ENCODE data around the gene ATF7IP2. TPM values are rescaled to one million over a fixed set of nuclear protein-coding genes. Genes with fewer than 3 reads are reported as not detected.

ATF7IP2 gene
- total RNA-seq, 1 experiment from 2014 or later: 25.2 TPM

GRCh38 chr16:10500582-10500981 is 114.7 kb downstream of the ATF7IP2 start:
- Histone ChIP-seq H3K27ac (ENCODE audit: low read length) (no peak overlapping the region), H3K36me3 (ENCODE audit: control insufficient read depth, insufficient read depth, low read length) (no peaks in the 10 kb centered on the region), H3K27me3 (ENCODE audit: control insufficient read depth, insufficient read depth, low read length) (no peaks in the 10 kb centered on the region), H3K9me3 (ENCODE audit: control insufficient read depth, insufficient read depth, low read depth, low read length) (no peaks in the 10 kb centered on the region), H3K4me1 (ENCODE audit: control insufficient read depth, insufficient read depth, low read length) (no peaks in the 10 kb centered on the region), H3K4me3 (ENCODE audit: low read depth in 2 of 2, low read length in 2 of 2) (no peak overlapping the region)
- BruUV-seq (replicated peaks): no TSS peak
- TF ChIP-seq REST (IDR thresholded peaks at IDR 0.05; ENCODE audit: insufficient read depth in 1 of 2, low read depth in 2 of 2, low read length in 1 of 2): no peak
- TF ChIP-seq SIN3A (IDR thresholded peaks at IDR 0.05; ENCODE audit: borderline replicate concordance, insufficient read depth, low read depth, low read length): no peak
- no peak for TF ChIP-seq TCF7L2 (IDR thresholded peaks at IDR 0.05; ENCODE audit: low read depth, low read length)
- no peak for TF ChIP-seq CTCF (IDR thresholded peaks at IDR 0.05)
- no peak for TF ChIP-seq POLR2AphosphoS5 (IDR thresholded peaks at IDR 0.05; ENCODE audit: low read depth, low read length)
- in situ Hi-C loops (cut with HindIII; ENCODE audit: low pct_unique_long_range_greater_than_20kb, low sequenced_read_pairs): no loop called here
- DNase-seq (ENCODE audit: low read depth, low spot score) (no peak), ATAC-seq (no peak)
- POLR2A ChIA-PET: no interaction called here
- intact Hi-C loops (cut with micrococcal nuclease; ENCODE audit: unreplicated experiment): no loop called here
- CTCF ChIA-PET: no interaction called here

- Histone ChIP-seq H3K36me3 (ENCODE audit: control insufficient read depth, insufficient read depth, low read length) (no peaks in the 10 kb centered on the region), H3K27me3 (ENCODE audit: control insufficient read depth, insufficient read depth, low read length) (no peaks in the 10 kb centered on the region), H3K27ac (ENCODE audit: low read length) (no peak overlapping the region), H3K4me3 (ENCODE audit: low read depth in 2 of 2, low read length in 2 of 2) (no peak overlapping the region), H3K9me3 (ENCODE audit: control insufficient read depth, insufficient read depth, low read depth, low read length) (no peaks in the 10 kb centered on the region), H3K4me1 (ENCODE audit: control insufficient read depth, insufficient read depth, low read length) (no peaks in the 10 kb centered on the region)
- ChIA-PET POLR2A (no interaction called here), CTCF (no interaction called here)
- ATAC-seq (no peak), DNase-seq (ENCODE audit: low read depth, low spot score) (no peak)
- intact Hi-C loops (cut with micrococcal nuclease; ENCODE audit: unreplicated experiment): no loop called here
- in situ Hi-C loops (cut with HindIII; ENCODE audit: low pct_unique_long_range_greater_than_20kb, low sequenced_read_pairs): no loop called here
- no TSS peak for BruUV-seq (replicated peaks)
- no peak for TF ChIP-seq TCF7L2 (IDR thresholded peaks at IDR 0.05; ENCODE audit: low read depth, low read length)
- no peak for TF ChIP-seq SIN3A (IDR thresholded peaks at IDR 0.05; ENCODE audit: borderline replicate concordance, insufficient read depth, low read depth, low read length)
- TF ChIP-seq POLR2AphosphoS5 (IDR thresholded peaks at IDR 0.05; ENCODE audit: low read depth, low read length): no peak
- no peak for TF ChIP-seq REST (IDR thresholded peaks at IDR 0.05; ENCODE audit: insufficient read depth in 1 of 2, low read depth in 2 of 2, low read length in 1 of 2)
- no peak for TF ChIP-seq CTCF (IDR thresholded peaks at IDR 0.05)
These were observed 115.3 kb downstream of the ATF7IP2 start for GRCh38 chr16:10501016-10501607.
